Measurements from ENCODE around the gene NPHP3.

The NPHP3 gene

DNA sequence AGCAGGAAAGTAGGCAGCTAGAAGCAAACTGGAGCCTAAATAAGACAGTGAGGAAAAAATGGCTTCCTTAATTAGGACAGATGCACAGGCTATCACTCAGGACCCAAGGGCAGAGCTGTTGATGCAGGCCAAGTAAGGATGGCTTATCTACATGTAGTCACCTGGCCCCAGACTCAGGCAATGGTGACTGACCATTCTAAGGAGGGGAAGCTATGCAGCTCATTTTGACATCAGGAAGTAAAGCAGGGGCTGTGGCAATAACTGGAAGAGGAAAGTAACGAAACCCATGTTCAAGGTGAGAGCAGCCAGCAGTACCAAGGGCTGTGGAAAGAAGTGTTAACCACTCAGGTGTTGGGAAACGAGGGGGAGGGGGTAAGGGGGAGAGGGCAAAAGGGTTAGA is 78.8 kb downstream of the NPHP3 start:
- TF ChIP-seq RAD21 (IDR thresholded peaks at IDR 0.05; ENCODE audit: low read depth) (no peak), EGR1 (IDR thresholded peaks at IDR 0.05) (no peak), FOXM1 (IDR thresholded peaks at IDR 0.05; ENCODE audit: borderline replicate concordance, low read depth) (no peak), CEBPB (IDR thresholded peaks at IDR 0.05) (no peak), ZBTB7A (IDR thresholded peaks at IDR 0.05; ENCODE audit: low read depth) (no peak), EP300 (IDR thresholded peaks at IDR 0.05; ENCODE audit: borderline replicate concordance) (no peak), TAF1 (IDR thresholded peaks at IDR 0.05; ENCODE audit: low read depth) (no peak)
- TF ChIP-seq, protein P1, sequence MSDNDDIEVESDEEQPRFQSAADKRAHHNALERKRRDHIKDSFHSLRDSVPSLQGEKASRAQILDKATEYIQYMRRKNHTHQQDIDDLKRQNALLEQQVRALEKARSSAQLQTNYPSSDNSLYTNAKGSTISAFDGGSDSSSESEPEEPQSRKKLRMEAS (IDR thresholded peaks at IDR 0.05): no peak

DNA sequence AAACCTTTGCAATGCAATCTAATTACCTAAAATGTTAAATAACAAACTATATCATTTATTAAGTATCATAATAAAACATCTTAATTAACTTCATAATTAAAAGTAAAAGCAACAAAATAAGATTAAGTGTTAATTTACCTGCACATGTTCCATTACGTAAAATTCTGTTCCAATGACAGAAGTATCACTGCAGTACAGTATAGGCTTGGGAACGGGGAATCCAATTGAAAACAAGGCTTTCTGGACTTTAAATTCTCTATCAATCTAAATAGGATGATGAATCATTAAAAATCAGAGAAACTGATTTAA is 79.7 kb downstream of the NPHP3 start:
- TF ChIP-seq NFIC (IDR thresholded peaks at IDR 0.05) (no peak), EP300 (IDR thresholded peaks at IDR 0.05; ENCODE audit: borderline replicate concordance) (no peak), TAF1 (IDR thresholded peaks at IDR 0.05; ENCODE audit: low read depth) (no peak), EGR1 (IDR thresholded peaks at IDR 0.05) (no peak), ZBTB7A (IDR thresholded peaks at IDR 0.05; ENCODE audit: low read depth) (no peak)
- TF ChIP-seq, protein P1 (IDR thresholded peaks at IDR 0.05): no peak
- TF ChIP-seq, protein P2, sequence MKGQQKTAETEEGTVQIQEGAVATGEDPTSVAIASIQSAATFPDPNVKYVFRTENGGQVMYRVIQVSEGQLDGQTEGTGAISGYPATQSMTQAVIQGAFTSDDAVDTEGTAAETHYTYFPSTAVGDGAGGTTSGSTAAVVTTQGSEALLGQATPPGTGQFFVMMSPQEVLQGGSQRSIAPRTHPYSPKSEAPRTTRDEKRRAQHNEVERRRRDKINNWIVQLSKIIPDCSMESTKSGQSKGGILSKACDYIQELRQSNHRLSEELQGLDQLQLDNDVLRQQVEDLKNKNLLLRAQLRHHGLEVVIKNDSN (IDR thresholded peaks at IDR 0.05): no peak

DNA sequence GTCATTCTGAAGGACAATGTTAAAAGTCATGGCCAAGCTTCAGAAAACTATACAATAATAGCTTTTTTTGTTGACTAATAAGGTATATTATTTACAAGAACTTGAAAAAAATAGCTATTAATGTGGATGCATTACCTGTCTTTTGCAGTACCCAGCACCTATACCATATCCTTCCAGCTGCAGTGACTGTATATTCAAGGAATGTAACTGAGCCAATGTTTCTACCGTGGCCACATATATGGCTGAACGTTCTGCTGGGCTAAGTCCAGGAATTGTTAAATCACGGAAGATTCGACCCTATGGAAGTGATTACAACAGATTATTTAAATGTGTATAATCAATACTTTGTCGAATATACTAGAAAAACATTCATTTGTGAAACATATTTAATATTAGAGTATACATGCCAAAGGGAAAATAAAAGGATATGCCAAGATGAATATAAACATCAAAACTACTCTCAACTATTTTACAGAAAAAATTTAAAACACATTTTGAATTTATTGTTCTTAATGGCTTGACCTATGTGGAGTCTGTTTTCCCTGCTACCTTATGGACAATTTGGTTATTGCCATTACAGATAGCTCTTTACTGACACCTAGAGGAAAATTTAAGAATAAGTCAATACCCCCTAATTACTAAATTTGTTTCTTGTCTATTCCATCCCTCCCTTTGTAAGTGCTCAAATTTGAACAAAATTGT is 80.2 kb downstream of the NPHP3 start:
- TF ChIP-seq RAD21 (IDR thresholded peaks at IDR 0.05; ENCODE audit: low read depth): peak; percentile 68
- no peak for TF ChIP-seq EP300 (IDR thresholded peaks at IDR 0.05; ENCODE audit: borderline replicate concordance)

DNA sequence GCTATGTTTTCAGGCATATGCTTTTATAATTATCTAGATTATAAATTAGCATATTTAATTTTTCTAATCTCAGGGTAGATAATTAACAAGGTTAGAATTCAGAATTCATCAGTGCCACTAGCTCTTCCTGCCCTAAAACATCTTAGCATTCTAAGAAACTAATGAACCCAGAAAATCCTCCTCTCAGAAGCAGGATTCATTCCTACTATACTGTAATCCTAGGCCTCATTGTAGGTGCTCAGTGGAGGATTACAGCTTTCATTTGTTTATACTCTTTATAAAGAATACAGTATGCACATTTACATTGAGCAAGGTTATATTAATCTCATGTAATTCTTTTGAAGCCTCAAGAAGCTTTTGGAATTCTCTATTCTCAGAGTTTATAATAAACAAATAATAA is 83.5 kb downstream of the NPHP3 start:
- TF ChIP-seq, protein P2 (IDR thresholded peaks at IDR 0.05): no peak
- no peak for TF ChIP-seq ZBTB7A (IDR thresholded peaks at IDR 0.05; ENCODE audit: low read depth)

DNA sequence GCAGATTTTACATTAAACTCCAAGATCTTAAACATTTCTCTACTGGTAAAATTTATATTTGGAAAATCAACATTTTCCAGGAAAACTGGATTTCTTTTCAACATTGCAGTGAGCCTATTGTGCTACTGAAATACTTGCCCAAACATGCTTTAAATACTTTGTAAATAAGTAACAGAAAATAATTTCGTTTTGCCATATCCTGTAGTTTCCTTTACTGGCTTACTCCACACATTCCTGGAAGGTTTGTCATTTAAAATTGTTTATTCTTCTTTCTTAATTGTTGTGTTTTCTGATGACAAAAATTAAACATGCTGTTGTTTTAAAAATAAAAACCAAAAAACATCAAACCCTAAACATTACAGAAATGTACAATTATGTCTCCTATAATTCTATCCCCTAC is 84.6 kb downstream of the NPHP3 start:
- no peak for TF ChIP-seq TCF12 (IDR thresholded peaks at IDR 0.05; ENCODE audit: low read depth)
- no peak for TF ChIP-seq TEAD4 (IDR thresholded peaks at IDR 0.05)
- no peak for TF ChIP-seq CREB1 (IDR thresholded peaks at IDR 0.05; ENCODE audit: low read depth)

DNA sequence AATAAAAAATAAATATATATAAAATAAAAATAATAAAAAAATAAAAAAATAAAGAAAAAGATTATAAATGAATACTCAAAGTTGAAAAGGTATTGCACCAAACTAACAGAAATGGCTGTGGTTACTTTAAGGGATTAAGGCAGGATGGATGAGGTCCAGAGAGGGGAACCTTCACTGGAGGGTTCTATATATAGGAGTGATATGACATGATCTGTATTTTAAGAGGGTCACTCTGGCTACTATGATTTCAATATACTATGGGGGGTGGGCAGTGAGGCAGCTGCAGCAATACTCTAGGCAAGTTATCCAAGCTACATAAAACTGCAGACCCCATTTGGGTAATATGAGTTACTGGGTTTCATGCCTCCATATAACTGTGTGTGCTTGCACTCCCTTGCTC is 87.2 kb downstream of the NPHP3 start:
- no peak for TF ChIP-seq TAF1 (IDR thresholded peaks at IDR 0.05; ENCODE audit: low read depth)
- TF ChIP-seq RAD21 (IDR thresholded peaks at IDR 0.05; ENCODE audit: low read depth): no peak
- TF ChIP-seq, protein P1 (IDR thresholded peaks at IDR 0.05): no peak
